ENCODE results near the gene FAM174B.

Gene FAM174B

GRCh38 chr15:92599394-92599970 lies 56.1 kb downstream of the FAM174B start:
- no peak for ATAC-seq

DNA sequence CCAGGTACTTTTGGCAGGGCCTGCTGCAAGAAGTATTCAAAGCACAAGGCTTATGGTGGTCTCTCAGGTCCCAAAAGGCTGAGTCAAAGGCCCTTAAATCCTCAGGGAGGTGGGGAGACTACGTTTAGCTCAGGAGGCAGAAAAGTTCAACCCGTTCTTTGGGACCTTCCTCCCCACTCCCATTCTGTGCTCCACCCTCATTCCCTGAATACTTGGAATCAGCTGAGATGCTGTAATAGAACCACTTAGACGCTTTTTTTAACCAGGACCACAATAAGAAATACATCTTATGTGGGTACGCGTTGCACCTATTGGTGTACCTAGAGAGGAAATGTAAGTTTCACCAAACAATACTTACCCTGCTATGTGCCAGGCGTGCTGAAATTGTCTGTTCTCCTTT lies 58.0 kb downstream of the FAM174B start:
- no peak for ATAC-seq

DNA sequence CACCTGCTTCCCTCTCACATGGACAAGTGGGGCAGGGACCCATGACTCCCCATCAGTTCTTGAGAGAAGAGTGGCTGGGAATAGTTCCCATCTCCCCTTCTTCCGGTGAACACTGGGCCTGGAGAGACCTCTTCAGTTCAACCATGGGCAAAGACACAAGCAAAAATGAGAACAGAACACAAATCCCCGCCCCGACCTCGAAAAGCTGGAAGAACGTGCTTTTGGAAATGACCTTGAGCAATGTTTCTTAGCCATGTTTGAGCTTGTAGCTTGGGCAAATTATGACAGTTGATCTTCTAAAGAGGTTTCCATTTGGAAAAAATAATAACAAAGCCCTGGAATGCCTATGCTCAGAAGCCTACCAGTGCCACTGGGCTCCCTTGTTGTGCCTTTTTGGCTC lies 59.0 kb downstream of the FAM174B start:
- ATAC-seq: no peak

DNA sequence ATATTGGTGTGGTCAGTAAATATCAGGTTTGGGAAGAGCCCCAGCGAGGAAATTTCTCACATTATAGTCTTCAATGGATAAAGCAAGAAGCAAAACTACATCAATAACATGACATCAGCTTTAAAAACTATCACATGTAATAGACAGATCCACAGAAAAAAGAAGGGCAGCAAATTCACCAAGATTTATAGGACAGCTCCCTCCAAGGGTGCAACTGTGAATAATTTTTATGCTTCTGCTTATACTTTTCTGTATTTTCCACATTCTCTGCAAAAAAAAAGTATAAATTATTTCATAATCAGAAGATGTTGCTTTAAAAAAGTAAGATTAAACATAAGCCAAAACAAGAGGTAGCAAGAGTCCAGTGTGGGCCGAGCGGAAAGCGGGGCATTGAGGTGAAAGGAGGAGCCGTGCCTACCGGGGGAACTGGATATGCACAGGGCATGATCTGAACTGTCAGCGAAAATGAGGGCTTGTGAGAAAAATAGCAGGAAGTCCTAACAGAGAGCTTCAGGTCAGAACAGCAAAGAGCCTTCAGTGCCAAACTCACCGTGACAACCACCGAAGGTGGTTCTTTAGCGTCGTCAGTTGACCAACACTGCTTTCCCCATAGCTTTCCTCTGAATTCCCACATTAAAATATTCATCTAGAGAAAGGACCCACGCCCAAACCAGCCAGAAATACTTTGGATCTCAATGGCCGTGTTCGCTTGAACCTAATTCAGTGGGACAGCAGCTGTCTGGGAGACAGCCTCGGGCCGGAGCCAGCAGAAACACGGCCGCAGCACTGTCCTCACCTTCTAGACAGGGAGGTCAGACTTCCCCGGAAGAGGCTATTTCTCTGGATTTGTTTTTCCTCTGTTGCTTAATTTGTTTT lies 59.8 kb downstream of the FAM174B start:
- no peak for ATAC-seq

GRCh38 chr15:92591275-92591674 lies 64.3 kb downstream of the FAM174B start:
- ATAC-seq: no peak

DNA sequence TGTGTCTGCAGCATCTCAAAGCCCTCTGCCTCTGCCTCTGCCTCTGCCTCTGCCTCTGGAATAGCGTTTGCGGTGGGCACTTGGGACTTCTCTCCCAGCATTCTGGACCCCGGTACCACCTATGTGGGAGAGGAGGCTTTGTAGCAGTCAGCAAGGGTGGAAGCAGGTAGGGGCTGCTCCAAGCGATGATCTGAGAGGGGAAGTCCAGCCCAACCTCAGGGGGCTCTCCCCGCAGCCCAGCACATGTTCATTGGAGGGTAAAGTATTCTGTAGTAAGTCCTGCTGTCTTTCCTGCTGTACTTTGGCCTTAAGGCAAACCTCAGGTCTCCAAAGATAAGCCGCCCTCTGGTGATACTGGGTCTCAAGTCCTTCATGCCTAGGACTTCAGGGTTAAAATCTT lies 68.6 kb downstream of the FAM174B start:
- no peak for ATAC-seq

DNA sequence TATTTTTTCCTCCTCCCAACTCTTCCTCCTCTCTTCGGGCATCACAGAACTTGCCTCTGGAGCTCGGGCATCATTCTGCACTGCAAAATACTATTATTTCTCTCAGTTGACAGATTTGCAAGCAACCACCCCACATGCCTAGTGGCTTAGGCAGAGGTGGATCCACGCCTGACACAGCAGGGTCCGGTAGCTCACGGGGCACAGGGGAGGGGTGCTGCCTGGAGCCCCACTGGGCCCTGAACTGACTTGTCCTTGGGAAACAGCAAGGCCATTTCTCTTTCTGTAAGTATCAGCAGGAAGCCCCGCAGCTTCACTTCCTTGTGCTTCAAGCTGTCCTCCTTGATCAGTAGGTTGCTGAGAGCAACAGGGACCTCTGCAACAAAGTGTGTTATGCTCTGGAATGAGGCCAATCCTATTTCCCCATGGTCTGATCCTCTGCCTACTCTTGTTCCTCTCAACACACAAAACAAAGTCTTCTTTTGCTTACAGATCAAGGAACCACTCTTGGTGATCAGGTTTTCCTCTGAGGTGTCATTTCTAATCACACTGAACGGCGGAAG lies 69.1 kb downstream of the FAM174B start:
- ATAC-seq: no peak

DNA sequence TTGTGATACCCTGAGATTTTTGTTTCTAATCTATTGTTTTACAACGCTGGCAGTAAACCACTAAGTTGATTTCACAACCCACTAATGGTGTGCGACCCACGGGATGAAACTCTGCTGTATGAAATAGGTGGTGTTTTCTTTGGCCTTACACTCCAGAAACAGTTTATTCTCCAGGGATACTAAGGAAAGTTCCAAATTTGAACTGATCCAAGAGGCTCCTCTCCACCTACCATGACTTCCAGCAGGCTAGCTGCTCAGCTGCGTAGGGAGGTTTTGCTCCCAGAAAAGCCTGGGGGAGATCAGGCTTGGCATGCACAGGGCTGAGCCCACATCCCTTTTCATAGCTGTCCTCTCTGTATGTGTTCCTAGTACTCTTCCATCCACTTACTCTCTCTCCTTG lies 71.5 kb downstream of the FAM174B start:
- no peak for ATAC-seq

GRCh38 chr15:92583096-92584034 lies 72.2 kb downstream of the FAM174B start:
- no peak for ATAC-seq

DNA sequence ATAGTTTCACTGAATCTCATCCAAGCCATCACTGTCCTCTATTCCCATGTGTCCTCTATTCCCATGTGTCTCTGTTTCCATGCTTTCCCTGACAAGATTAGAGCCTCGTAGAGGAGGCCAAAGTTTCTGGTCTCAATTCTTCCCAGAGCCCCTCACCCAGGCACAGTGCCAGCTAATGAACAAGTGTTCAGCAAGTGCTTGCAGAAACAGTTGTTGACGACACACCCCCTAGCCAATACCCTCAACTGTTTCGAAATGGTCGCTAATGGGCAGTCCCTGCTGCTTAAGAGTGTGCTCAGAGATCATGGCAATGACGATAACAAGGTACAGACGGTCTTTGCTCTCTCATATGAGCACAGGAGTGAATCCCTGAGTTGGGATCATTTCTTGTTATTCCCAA lies 73.4 kb downstream of the FAM174B start:
- ATAC-seq: no peak

GRCh38 chr15:92580933-92581445 lies 74.6 kb downstream of the FAM174B start:
- no peak for ATAC-seq

- ATAC-seq: no peak
Measured at GRCh38 chr15:92580521-92580920, 75.1 kb downstream of the FAM174B start.

DNA sequence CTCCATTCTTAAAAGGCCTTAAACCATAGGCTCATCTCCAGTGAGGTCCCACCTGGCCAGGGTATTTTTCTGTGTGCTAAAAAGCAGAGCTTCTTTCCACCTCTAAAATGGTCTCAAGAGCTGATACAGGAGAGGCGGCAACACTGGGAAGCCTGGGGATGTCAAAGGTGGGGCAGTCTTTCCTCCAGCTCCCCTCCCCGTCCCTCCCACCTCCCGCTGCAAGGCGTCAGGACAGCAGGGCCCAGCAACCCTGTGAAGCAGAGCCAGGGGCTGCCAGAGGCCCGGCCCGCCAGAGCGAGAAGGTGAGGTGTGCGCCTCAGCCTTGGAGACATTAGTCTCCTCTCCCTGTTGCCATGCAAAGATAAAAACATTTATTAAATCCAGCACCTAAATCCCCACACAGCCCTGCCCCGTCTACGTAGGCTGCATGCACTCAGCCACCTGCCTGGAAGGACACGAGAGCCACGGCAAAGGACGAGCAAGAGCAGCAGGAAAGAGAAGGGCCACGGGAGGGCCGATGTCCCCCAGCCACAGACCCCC lies 75.6 kb downstream of the FAM174B start:
- ATAC-seq: no peak

- no peak for ATAC-seq
Measured at GRCh38 chr15:92579486-92579885, 76.1 kb downstream of the FAM174B start.

DNA sequence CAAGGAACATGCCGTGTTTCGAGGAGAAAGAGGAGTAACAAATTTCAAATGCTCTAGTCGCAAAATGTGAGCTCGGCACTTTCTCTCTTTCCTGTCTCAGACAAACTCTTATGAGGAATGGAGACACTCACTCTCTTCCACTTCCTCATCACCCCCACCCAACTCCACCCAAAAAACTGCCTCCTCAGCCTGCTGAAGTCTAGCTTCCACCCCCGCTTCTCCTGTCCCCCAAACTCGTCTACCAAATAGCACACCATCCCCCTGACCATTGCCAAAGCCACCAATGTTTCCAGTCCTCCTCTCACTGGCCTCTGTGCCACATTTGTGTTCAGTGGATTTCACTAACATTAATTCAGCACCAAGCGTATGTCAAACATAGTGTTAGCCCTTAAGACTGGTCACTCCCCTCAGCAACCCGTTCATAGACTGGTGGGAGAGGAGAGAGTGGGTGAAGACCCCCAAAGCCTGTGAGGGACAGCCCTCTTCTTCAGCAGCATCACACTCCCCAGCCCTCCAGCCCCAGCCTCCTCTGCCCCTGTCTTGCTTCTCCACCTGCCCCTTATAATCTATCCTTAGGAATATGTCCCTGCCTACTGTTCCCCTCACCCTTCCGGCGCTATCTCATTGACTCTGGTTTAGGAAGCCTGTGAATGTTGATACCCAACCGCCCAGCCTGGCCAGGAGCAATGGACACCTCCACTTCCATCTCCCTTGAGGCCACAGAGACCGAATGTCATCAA lies 77.3 kb downstream of the FAM174B start:
- ATAC-seq: no peak

- no peak for ATAC-seq
Measured at GRCh38 chr15:92576597-92577200, 78.9 kb downstream of the FAM174B start.

- no peak for ATAC-seq
Measured at GRCh38 chr15:92574566-92574965, 81.0 kb downstream of the FAM174B start.

GRCh38 chr15:92574161-92574560 lies 81.4 kb downstream of the FAM174B start:
- ATAC-seq: no peak

DNA sequence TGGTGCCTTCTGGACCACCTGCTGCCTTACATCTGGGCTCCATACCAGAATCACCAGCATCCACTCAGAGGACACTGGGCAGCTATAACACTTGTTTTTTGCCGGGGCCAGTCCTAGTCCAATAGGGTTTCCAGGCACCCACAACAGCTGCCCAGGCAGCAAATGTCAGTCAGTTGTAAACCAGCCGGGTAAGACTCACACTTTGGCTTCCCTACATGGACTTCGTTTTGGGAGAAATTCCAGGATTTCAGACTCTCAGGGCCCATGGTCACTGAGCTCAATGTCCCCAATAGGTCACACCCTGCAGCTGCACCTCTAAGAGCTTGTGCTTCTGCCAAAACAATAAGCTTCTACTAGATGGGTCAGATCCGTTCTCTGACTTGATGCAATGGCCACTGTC lies 83.8 kb downstream of the FAM174B start:
- no peak for ATAC-seq

- ATAC-seq: no peak
Measured at GRCh38 chr15:92570391-92570790, 85.2 kb downstream of the FAM174B start.

GRCh38 chr15:92569778-92570177 lies 85.8 kb downstream of the FAM174B start:
- no peak for ATAC-seq
